PC-3 (cell line): ENCODE measurements around the gene PPP1R2.

Experiments used
- CTCF ChIP-seq: fragments of 300-600 bp; sonication (generic); conservative IDR thresholded peaks from 2 replicates; pipeline ENCODE4 v1.5.1; 2017; ENCODE audit warnings: antibody characterized with exemption, low read depth, mild to moderate bottlenecking, low read length
- EZH2phosphoT487 ChIP-seq: fragments of 300-600 bp; sonication (generic); IDR thresholded peaks from 2 replicates; pipeline ENCODE4 v1.6.1; 2018; ENCODE audit warnings: mild to moderate bottlenecking, antibody characterized with exemption, low read length, borderline replicate concordance

GRCh38 chr3:195584543-195584870, 41.4 kb upstream of the PPP1R2 start:
- no peak for TF ChIP-seq CTCF
- TF ChIP-seq EZH2phosphoT487 = no peak
